HepG2 (cell line): Measurements from ENCODE around the gene ZNF213. TPM values are rescaled to one million over a fixed set of nuclear protein-coding genes. Genes with fewer than 3 reads are reported as not detected.

ENCODE experiments used
- CEBPB ChIP-seq: IDR thresholded peaks from 2 replicates; pipeline ENCODE4 v1.6.1; 2011; ENCODE audit warnings: low read depth, low read length, improper control_type of control experiment, borderline replicate concordance
- CEBPG ChIP-seq: IDR thresholded peaks from 2 replicates; pipeline ENCODE4 v1.6.1; 2016
- DDIT3 ChIP-seq: sonication (generic); formaldehyde crosslinking; IDR thresholded peaks from 2 replicates; pipeline ENCODE4 v1.4.0; 2020; ENCODE audit warnings: mild to moderate bottlenecking, missing genetic modification reagents
- ETV6 ChIP-seq: sonication (generic); formaldehyde crosslinking; conservative IDR thresholded peaks from 2 replicates; pipeline ENCODE4 v1.4.0; 2020; ENCODE audit warnings: missing genetic modification reagents
- HIC2 ChIP-seq: sonication (generic); formaldehyde crosslinking; IDR thresholded peaks from 2 replicates; pipeline ENCODE4 v1.9.0; 2022; ENCODE audit warnings: low read depth, missing genetic modification reagents
- HNF1B ChIP-seq: sonication (generic); formaldehyde crosslinking; IDR thresholded peaks from 2 replicates; pipeline ENCODE4 v1.5.1; 2020; ENCODE audit warnings: mild to moderate bottlenecking, moderate library complexity, missing genetic modification reagents
- HNRNPH1 ChIP-seq: fragments of 200-400 bp; formaldehyde crosslinking; optimal IDR thresholded peaks from 2 replicates; pipeline ENCODE3; 2017; ENCODE audit warnings: mild to moderate bottlenecking, low read depth, low read length
- JARID2 ChIP-seq: sonication (generic); formaldehyde crosslinking; IDR thresholded peaks from 2 replicates; pipeline ENCODE4 v1.8.1; 2023; ENCODE audit warnings: missing genetic modification reagents, inconsistent platforms; ENCODE audit not compliant: insufficient replicate concordance
- MIER2 ChIP-seq: IDR thresholded peaks from 2 replicates; pipeline ENCODE4 v1.6.1; 2016; ENCODE audit warnings: missing biosample characterization, missing genetic modification reagents
- NFAT5 ChIP-seq: sonication (generic); formaldehyde crosslinking; IDR thresholded peaks from 2 replicates; pipeline ENCODE4 v1.4.0; 2020; ENCODE audit warnings: missing genetic modification reagents
- NFYB ChIP-seq: sonication (generic); formaldehyde crosslinking; IDR thresholded peaks from 2 replicates; pipeline ENCODE4 v1.4.0; 2020; ENCODE audit warnings: missing genetic modification reagents
- TAF1 ChIP-seq: sonication (generic); formaldehyde crosslinking; IDR thresholded peaks from 2 replicates; pipeline ENCODE4 v1.4.0; 2020; ENCODE audit warnings: missing genetic modification reagents
- ZBED4 ChIP-seq: sonication (generic); formaldehyde crosslinking; IDR thresholded peaks from 2 replicates; pipeline ENCODE4 v1.4.0; 2020; ENCODE audit warnings: missing genetic modification reagents, borderline replicate concordance
- ZBTB7A ChIP-seq: sonication (generic); formaldehyde crosslinking; IDR thresholded peaks from 2 replicates; pipeline ENCODE4 v1.8.0; 2022; ENCODE audit warnings: mild to moderate bottlenecking, missing genetic modification reagents
- ZFP41 ChIP-seq: sonication (generic); formaldehyde crosslinking; IDR thresholded peaks from 2 replicates; pipeline ENCODE4 v1.4.0; 2020; ENCODE audit warnings: mild to moderate bottlenecking, missing genetic modification reagents, borderline replicate concordance
- ZNF619 ChIP-seq: sonication (generic); formaldehyde crosslinking; IDR thresholded peaks from 2 replicates; pipeline ENCODE4 v1.4.0; 2020; ENCODE audit warnings: mild to moderate bottlenecking, missing genetic modification reagents
- polyA plus RNA-seq, 8 experiments: library from polyadenylated mRNA; depleted of rRNA in 3 of 8; stranded (reverse) in 7 of 8; unstranded in 1 of 8; fragments of >200 nt; fragmentation: Illumina TruSeq in 4 of 8; extraction: Trizol in 4 of 8; gene quantifications; 2 replicates each; pipeline versions ENCODE4 v1.2.1 to v1.2.3, GENCODE V29; 2011 to 2016; ENCODE audit warnings: low read depth in 4 of 8, missing spikeins in 1 of 8, mixed read lengths in 1 of 8; ENCODE audit not compliant: insufficient read depth in 1 of 8
- total RNA-seq, 5 experiments: library from RNA; depleted of rRNA; stranded (reverse); fragments of >200 nt; fragmentation: Illumina TruSeq; extraction: Trizol; gene quantifications; 2 replicates each; pipeline ENCODE4 v1.2.3, GENCODE V29; 2016; ENCODE audit warnings: low read depth in 1 of 5

The ZNF213 gene
- total and polyA plus RNA-seq, 2 of the 13 experiments (the other 11 are each of a cell fraction or from before 2014, with no cell fraction given) = 0.59 to 0.97 TPM

- TF ChIP-seq HNF1B (CRISPR knock-in tag) = peak; percentile 76; the same call in 1 of the 2 replicates
- peak; percentile 75; the same call in 1 of the 2 replicates for TF ChIP-seq ETV6 (CRISPR knock-in tag)
- no peak for TF ChIP-seq ZNF619
- peak; percentile 80; the same call in 1 of the 2 replicates for TF ChIP-seq ZBED4
- peak; percentile 79 for TF ChIP-seq CEBPG
- no peak for TF ChIP-seq NFAT5 (CRISPR knock-in tag)
- no peak for TF ChIP-seq HNRNPH1
- TF ChIP-seq DDIT3 (CRISPR knock-in tag) = no peak
- TF ChIP-seq HIC2 = 0 out of 2 replicates have a peak, but pooled peaks have one; percentile 29
- TF ChIP-seq MIER2 (CRISPR knock-in tag) = no peak; the same call in 1 of the 2 replicates
- peak; percentile 59 for TF ChIP-seq NFYB (CRISPR knock-in tag)
- peak; percentile 84 for TF ChIP-seq TAF1 (CRISPR knock-in tag)
- TF ChIP-seq ZBTB7A (CRISPR knock-in tag) = peak; percentile 66; the same call in 1 of the 2 replicates
- TF ChIP-seq JARID2 (CRISPR knock-in tag) = no peak
- peak; percentile 28; the same call in 1 of the 2 replicates for TF ChIP-seq CEBPB
- no peak for TF ChIP-seq ZFP41 (CRISPR knock-in tag)
Observed at GRCh38 chr16:3106205-3106928, 28.5 kb upstream of the ZNF213 start (continued).
